Endometrial microvascular endothelial cells (primary cell): ENCODE measurements around the gene TANC2. TPM values are rescaled to one million over a fixed set of nuclear protein-coding genes. Genes with fewer than 3 reads are reported as not detected.

ENCODE experiments used
- in situ Hi-C: cut with HindIII; loops from 2 replicates; pipeline ENCODE4 v1.10.0; 2017; ENCODE audit warnings: low sequenced_read_pairs, low pct_unique_long_range_greater_than_20kb; ENCODE audit errors: inconsistent ontology term
- total RNA-seq: library from RNA; depleted of rRNA; stranded (reverse); fragments of >200 nt; gene quantifications from one replicate; pipeline ENCODE4 v1.2.3, GENCODE V29; 2015; ENCODE audit errors: inconsistent ontology term

Gene TANC2
- total RNA-seq: 3.2 TPM

GRCh38 chr17:62965686-62966425 is at the start of gene TANC2:
Gene TANC2, plus strand, starts transcription at chr17:62966235. Its CDS starts 43,325 bp downstream, at chr17:63009560.
- in situ Hi-C loops: no loop called here

- in situ Hi-C loops: no loop called here
Observed at GRCh38 chr17:62916684-62917571, 49.1 kb upstream of the TANC2 start.

GRCh38 chr17:62919388-62919787 is 46.6 kb upstream of the TANC2 start:
- in situ Hi-C loops: no loop called here

- in situ Hi-C loops: no loop called here
Observed at GRCh38 chr17:62920300-62920699, 45.7 kb upstream of the TANC2 start.

GRCh38 chr17:62921817-62922216 is 44.2 kb upstream of the TANC2 start:
- in situ Hi-C loops: no loop called here

GRCh38 chr17:62923258-62924150 is 42.5 kb upstream of the TANC2 start:
- in situ Hi-C loops: no loop called here

- in situ Hi-C loops: no loop called here
Observed at GRCh38 chr17:62925267-62925836, 40.7 kb upstream of the TANC2 start.

- in situ Hi-C loops: no loop called here
Observed at GRCh38 chr17:62927083-62927482, 39.0 kb upstream of the TANC2 start.

GRCh38 chr17:62929320-62929719 is 36.7 kb upstream of the TANC2 start:
- in situ Hi-C loops: no loop called here

- in situ Hi-C loops: no loop called here
Observed at GRCh38 chr17:62931101-62931500, 34.9 kb upstream of the TANC2 start.

GRCh38 chr17:62933501-62934385 is 32.3 kb upstream of the TANC2 start:
- in situ Hi-C loops: no loop called here

GRCh38 chr17:62935098-62935497 is 30.9 kb upstream of the TANC2 start:
- in situ Hi-C loops: no loop called here

- in situ Hi-C loops: no loop called here
Observed at GRCh38 chr17:62935523-62935922, 30.5 kb upstream of the TANC2 start.

GRCh38 chr17:62937606-62938005 is 28.4 kb upstream of the TANC2 start:
- in situ Hi-C loops: no loop called here

- in situ Hi-C loops: no loop called here
Observed at GRCh38 chr17:62941358-62941991, 24.6 kb upstream of the TANC2 start.

- in situ Hi-C loops: no loop called here
Observed at GRCh38 chr17:62948370-62948769, 17.7 kb upstream of the TANC2 start.

GRCh38 chr17:62949036-62949435 is 17.0 kb upstream of the TANC2 start:
- in situ Hi-C loops: no loop called here
